HG02610 (cell line): ENCODE measurements around the gene ZNF45.
"Not testable (repeated sequence)": the region's sequence is repeated elsewhere in the genome, so short reads cannot be mapped to it uniquely, and the experiment has no call there.

ENCODE experiments used
- ATAC-seq: cut with Tn5 transposase; IDR thresholded peaks from one replicate; pipeline ENCODE4 v1.9.1; 2021; ENCODE audit warnings: mild to moderate bottlenecking, moderate library complexity; ENCODE audit not compliant: unreplicated experiment

Gene ZNF45

DNA sequence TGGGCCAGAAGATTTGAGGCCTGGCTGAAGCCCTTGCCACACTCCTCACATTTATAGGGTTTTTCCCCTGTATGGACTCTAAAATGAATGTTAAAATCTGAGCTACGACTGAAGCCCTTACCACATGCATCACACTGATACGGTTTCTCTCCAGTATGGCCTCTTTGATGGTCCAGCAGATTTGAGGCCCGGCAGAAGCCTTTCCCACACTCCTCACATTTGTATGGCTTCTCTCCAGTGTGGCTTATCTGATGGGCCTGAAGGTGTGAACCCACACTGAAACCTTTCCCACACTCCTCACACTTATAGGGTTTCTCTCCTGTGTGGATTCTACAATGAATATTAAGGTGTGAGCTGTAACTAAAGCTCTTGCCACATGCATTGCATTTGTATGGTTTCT lies 21.0 kb downstream of the ZNF45 start:
- no peak for ATAC-seq

DNA sequence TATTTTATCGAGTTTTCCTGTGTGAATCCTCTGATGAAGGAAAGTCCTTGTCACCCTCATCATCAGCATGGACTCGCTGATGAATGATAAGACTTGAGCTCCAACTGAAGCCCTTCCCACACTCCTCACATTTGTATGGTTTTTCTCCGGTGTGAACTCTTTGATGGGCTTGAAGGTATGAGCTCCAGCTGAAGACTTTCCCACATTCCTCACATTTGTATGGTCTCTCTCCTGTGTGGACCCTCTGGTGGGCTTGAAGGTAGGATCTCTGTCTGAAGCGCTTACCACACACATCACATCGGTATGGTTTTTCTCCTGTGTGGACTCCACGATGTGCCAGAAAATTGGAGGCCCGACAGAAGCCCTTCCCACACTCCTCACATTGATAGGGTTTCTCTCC lies 21.7 kb downstream of the ZNF45 start:
- ATAC-seq: no peak

DNA sequence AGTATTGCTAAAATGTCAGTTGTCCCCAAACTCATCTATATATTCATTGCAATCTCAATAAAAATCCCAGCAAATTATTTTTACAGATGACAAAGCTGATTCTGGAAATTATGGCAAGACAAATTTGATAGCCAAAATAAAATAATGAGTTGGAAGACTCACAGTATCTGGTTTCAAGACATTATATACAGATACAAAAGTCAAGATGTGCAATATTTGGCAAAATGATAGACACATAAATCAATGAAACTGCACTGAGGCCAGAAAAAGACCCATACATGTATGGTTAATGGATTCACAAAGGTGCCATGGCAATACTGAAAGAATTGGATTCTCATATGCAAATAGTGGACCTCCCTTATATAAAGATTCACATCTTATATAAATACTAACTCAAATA lies 24.2 kb downstream of the ZNF45 start:
- no peak for ATAC-seq

DNA sequence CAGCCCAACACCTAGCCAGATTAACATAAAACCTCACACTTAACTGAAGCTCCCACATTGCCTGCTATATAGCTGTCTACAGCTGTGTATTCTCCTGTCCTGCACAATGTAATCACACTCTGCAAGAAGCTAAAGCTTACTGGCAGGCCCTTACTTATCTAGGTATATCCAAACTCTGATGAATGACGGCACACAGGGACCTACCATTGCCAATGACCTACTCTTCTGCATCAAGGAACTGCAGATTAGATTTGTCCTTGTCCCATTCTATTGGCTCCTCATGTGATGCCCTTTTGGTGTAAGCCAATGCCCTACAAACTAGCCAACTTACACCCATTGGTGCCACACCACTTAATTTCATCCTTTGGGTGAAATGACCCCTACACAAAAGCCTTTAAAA lies 26.4 kb downstream of the ZNF45 start:
- no peak for ATAC-seq

DNA sequence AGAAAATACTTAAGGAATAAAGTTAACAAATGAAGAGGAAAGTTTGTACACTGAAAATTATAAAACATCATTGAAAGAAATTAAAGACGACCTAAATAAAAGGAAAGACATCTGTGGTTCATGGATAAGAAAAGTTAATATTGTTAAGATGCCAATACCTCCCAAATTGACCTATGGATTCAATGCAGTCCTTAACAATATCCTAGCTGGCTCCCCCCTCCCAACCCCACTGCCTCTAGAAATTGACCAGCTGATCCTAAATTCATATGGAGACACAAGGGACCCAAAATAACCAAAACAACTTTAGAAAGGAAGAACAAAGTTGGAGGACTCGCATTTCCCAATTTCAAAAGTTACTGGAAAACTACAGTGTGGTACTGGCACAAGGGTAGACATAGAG lies 28.3 kb downstream of the ZNF45 start:
- no peak for ATAC-seq

DNA sequence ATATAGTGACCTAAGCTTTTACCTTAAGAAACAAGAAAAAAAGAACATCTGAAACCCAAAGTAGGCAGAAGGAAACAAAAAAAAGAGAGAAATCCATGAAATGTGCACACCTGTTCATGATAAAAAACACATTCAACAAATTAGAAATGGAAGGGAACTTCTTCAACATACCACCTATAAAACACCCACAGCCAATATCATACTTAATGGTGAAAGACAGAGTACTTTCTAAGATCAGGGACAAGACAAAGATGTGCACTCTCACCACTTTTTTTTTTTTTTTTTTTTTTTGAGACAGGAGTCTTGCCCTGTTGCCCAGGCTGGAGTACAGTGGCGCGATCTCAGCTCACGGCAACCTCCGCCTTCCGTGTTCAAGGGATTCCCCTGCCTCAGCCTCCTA lies 29.2 kb downstream of the ZNF45 start:
- ATAC-seq: no peak

DNA sequence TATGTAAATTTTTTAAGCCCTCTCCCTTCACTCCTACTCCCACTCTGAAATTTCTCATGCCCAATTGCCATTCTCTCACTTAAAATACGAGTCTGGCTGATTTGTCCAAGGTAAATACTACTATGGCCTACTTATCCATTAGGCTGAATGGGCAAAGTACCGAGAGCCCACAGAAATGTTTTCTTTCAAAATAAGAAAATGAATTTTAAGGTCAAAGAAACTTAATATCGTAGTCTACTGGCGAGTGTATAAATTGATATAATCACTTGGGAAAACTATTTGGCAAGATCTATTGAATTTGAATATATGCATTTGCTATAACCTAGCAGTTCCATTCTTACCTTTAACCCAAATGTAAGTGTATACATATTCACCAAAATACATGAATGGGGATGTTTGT lies 32.7 kb downstream of the ZNF45 start:
- ATAC-seq: no peak

DNA sequence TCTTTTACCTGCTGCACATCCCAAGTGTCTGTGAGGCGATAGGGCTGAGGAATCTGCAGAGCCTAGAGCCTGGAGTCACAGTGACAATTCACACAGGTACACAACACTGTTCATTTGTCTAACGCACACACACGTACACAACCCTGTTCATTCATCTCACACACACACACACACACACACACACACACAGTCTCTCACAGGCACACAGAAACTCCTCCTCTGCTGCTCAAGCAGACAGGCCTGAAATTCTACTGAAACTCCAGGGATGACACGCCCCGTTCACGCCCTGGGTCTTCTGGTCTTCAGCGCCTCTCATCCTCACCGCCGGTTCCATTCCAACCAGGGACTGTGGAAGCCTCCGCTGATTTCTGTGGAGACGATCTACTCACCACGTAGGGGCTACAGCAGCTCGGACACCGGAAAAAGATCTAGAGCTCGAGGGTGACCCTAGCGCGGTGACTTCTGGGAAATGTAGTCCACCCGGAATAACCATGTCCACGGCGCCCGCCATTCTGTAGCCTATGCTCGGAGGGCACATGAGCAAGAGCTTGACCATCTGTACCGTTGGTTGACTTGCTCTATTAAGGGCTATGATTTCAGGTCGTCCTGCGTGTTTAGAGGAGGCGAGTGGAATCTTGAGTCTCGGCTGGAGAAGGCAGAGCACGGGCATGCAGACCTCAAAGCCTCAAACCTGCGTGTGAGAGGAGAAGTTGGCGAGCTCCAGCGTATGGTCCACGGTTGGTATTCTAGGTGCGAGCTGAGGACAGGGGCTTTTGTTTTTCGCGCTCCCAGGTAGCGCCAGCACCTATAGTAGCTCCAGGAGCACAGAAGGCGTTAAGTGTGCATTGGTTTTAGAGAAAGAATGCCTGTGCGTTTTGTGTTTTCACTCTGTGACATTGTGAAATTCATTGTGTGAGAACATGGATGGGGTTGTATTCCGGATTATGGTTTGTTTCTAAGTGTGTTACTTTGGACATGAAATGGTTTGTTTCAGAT lies 33.4 kb downstream of the ZNF45 start:
- peak; percentile 68 for ATAC-seq

DNA sequence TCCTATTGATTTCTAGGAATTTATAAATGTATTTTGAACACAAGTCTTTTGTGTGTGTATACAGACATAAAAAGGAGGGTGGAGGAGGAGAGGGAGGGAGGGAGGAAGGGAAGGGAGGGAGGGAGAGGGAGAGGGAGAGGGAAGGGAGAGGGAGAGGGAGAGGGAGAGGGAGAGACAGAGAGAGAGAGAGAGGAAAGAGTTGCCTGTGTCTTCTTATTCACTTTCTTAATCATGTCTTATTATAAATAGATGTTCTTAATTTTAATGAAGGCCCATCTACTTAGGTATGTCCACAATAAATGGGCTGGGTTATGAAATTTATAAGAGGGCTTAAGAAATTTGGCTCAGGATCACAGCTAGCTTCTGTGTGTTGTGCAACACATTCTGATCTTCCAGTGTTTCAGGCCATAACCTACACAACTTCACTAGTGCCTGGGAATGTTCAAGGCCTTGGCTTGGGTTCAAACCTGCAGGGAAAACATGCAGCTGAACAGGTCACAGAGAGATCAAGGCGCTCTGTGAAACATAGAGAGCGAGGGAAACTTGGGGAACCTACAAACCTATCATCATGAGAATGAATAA lies 39.3 kb downstream of the ZNF45 start:
- ATAC-seq: no peak

DNA sequence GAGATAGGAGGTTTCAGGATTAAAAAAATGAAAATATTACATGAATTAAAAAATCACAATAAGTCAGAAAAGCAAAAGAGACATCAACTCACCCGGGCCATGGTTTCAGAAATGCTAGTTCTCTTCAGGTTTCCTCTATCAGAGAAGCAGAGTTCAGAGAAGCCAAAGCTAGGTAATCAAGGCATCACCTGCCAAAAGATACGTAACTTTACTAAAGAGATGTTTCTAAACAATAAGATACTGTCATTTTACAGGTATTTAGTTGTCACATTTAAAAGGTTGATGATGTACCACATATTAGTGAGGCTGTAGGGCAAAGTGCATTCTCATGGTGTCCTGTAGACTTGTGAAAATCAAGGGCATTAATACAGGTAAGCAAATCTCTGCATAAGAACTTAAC lies 51.2 kb downstream of the ZNF45 start, which contains the start of gene ZNF404:
TSS of gene ZNF404 (minus strand) at position 101 of the 400 bp plus-strand sequence.
- ATAC-seq: no peak

DNA sequence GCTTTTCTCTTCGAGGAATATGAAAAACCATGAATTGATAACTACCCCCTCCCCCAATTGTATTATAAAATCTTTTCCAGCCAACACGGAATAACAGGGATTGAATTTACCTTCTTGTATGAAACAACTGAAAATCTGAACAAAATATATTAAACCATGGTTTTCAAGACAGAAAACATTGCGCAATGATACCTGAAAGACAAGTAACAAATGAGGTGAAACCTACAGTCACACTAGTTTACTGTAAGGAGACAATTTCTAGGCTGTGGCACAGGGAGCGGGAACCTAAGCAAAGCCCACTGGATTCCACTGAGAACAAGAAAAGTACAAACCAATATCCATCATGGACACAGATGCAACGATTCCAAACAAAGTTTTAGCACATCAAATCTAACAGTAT lies 54.6 kb downstream of the ZNF45 start:
- ATAC-seq: no peak

DNA sequence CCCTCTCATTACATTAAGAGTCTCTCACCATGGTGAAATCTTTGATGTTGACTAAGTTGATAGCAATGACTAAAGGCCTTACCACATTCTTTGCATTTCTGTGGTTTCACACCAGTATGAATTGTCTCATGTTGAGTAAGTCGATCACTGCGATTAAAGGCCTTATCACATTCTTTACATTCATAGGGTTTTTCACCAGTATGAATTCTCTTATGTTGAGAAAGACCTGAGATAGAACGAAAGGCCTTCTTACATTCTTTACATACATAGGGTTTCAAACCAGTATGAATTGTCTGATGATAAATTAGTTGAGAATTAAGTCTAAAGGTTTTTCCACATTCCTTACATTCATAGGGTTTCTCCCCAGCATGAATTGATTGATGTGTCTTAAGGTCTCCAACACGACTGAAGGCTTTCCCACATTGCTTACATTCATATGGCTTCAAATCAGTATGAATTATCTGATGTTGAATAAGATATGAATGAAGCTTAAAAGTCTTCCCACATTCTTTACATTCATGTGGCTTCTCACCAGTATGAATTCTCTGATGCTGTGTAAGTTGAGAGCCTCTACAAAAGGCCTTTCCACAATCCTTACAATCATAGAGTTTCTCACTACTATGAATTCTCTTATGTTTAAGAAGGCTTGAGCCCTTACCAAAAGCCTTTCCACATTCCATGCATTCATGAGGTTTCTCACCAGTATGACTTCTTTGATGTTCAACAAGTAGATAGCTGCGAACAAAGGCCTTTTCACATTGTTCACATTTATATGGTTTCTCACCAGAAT lies 62.3 kb downstream of the ZNF45 start:
- no peak for ATAC-seq

DNA sequence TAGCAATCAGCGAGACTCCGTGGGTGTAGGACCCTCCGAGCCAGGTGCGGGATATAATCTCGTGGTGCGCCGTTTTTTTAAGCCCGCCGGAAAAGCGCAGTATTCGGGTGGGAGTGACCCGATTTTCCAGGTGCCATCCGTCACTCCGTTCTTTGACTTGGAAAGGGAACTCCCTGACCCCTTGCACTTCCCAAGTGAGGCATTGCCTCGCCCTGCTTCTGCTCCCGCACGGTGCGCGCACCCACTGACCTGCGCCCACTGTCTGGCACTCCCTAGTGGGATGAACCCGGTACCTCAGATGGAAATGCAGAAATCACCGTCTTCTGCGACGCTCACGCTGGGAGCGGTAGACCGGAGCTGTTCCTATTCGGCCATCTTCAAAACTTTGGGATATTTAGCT lies 68.2 kb downstream of the ZNF45 start:
- ATAC-seq: not testable (repeated sequence)
